Astrocyte (in vitro differentiated cells and primary cell): ENCODE measurements around the gene LRP1B. TPM values are rescaled to one million over a fixed set of nuclear protein-coding genes. Genes with fewer than 3 reads are reported as not detected.

Experiments
- DNase-seq: peaks from one replicate; pipeline ENCODE4 v3.0.0-alpha.2; 2010; ENCODE audit warnings: low read depth
- FAIRE-seq: peaks from 2 replicates; lab custom pipeline; 2011; peaks lifted over from hg19 to GRCh38; lab: Jason Lieb, UNC
- H2AFZ ChIP-seq: 2 replicates; pipeline ENCODE4 v1.6.0; 2012; ENCODE audit warnings: low read depth, low read length, inconsistent platforms
- H3K27ac ChIP-seq: 2 replicates; pipeline ENCODE4 v1.5.1; 2011; ENCODE audit warnings: low read depth, low read length, inconsistent platforms
- H3K27me3 ChIP-seq: 2 replicates; pipeline ENCODE4 v1.6.0; 2011; ENCODE audit warnings: low read length, inconsistent platforms; ENCODE audit not compliant: insufficient read depth
- H3K36me3 ChIP-seq: 2 replicates; pipeline ENCODE4 v1.5.1; 2011; ENCODE audit warnings: low read length, inconsistent platforms; ENCODE audit not compliant: insufficient read depth
- H3K4me1 ChIP-seq: 2 replicates; pipeline ENCODE4 v1.5.1; 2011; ENCODE audit warnings: low read length, inconsistent platforms; ENCODE audit not compliant: insufficient read depth
- H3K4me2 ChIP-seq: 2 replicates; pipeline ENCODE4 v1.6.0; 2012; ENCODE audit warnings: low read length, inconsistent platforms
- H3K4me3 ChIP-seq: 2 replicates; pipeline ENCODE4 v1.5.1; 2011; ENCODE audit warnings: low read depth, mild to moderate bottlenecking, low read length, inconsistent platforms; ENCODE audit not compliant: insufficient read depth
- H3K79me2 ChIP-seq: 2 replicates; pipeline ENCODE4 v1.6.0; 2012; ENCODE audit warnings: mild to moderate bottlenecking, low read length, inconsistent platforms; ENCODE audit not compliant: insufficient read depth
- H3K9ac ChIP-seq: 2 replicates; pipeline ENCODE4 v1.6.0; 2012; ENCODE audit warnings: mild to moderate bottlenecking, low read length, inconsistent platforms
- H3K9me3 ChIP-seq: 2 replicates; pipeline ENCODE4 v1.5.1; 2012; ENCODE audit warnings: low read depth, mild to moderate bottlenecking, low read length, inconsistent platforms; ENCODE audit not compliant: insufficient read depth
- H4K20me1 ChIP-seq: 2 replicates; pipeline ENCODE4 v1.6.0; 2012; ENCODE audit warnings: low read length, inconsistent platforms; ENCODE audit not compliant: insufficient read depth
- H3K27ac Mint-ChIP-seq: one replicate; pipeline ENCODE4 v1.8.0; 2021; ENCODE audit warnings: mild to moderate bottlenecking, mixed read lengths; ENCODE audit not compliant: unreplicated experiment
- H3K27me3 Mint-ChIP-seq: one replicate; pipeline ENCODE4 v1.8.0; 2021; ENCODE audit warnings: low read depth, mixed read lengths; ENCODE audit not compliant: unreplicated experiment
- H3K36me3 Mint-ChIP-seq: one replicate; pipeline ENCODE4 v1.8.0; 2021; ENCODE audit warnings: low read depth, mixed read lengths; ENCODE audit not compliant: unreplicated experiment
- H3K4me1 Mint-ChIP-seq: one replicate; pipeline ENCODE4 v1.8.0; 2021; ENCODE audit warnings: low read depth, mixed read lengths; ENCODE audit not compliant: unreplicated experiment
- H3K4me3 Mint-ChIP-seq: one replicate; pipeline ENCODE4 v1.8.0; 2021; ENCODE audit warnings: mild to moderate bottlenecking, moderate library complexity, mixed read lengths; ENCODE audit not compliant: unreplicated experiment
- H3K9me3 Mint-ChIP-seq: one replicate; pipeline ENCODE4 v1.8.0; 2021; ENCODE audit warnings: mild to moderate bottlenecking, mixed read lengths; ENCODE audit not compliant: unreplicated experiment
- CTCF ChIP-seq: IDR thresholded peaks from 2 replicates; pipeline ENCODE4 v1.5.1; 2011; ENCODE audit warnings: low read depth, mild to moderate bottlenecking, inconsistent platforms, low read length, moderate library complexity; ENCODE audit not compliant: insufficient read depth
- EZH2 ChIP-seq: IDR thresholded peaks from 2 replicates; pipeline ENCODE4 v1.6.1; 2012; ENCODE audit warnings: mild to moderate bottlenecking, low read length, inconsistent platforms; ENCODE audit not compliant: insufficient read depth
- total RNA-seq: library from RNA; stranded (reverse); gene quantifications from 2 replicates; pipeline ENCODE4 v1.2.1, GENCODE V29; 2021

Gene LRP1B
- total RNA-seq, 1 donor from 2014 or later: 1.5 TPM

- no peak for FAIRE-seq
These were observed 454.7 kb downstream of the LRP1B start for GRCh38 chr2:141676139-141676538.

GRCh38 chr2:141666191-141666590 lies 464.6 kb downstream of the LRP1B start:
- Mint-ChIP-seq H3K36me3 (no peaks in the 10 kb centered on the region), H3K4me3 (no peak overlapping the region), H3K9me3 (no peaks in the 10 kb centered on the region), H3K27me3 (no peaks in the 10 kb centered on the region), H3K4me1 (no peaks in the 10 kb centered on the region), H3K27ac (no peak overlapping the region)
- H3K4me2 ChIP-seq: no peak overlapping the region
- H3K9ac ChIP-seq: no peak overlapping the region
- H3K4me3 ChIP-seq: no peak overlapping the region
- H3K27me3 ChIP-seq: no peaks in the 10 kb centered on the region
- no peak overlapping the region for H2AFZ ChIP-seq
- no peaks in the 10 kb centered on the region for H3K79me2 ChIP-seq
- H3K36me3 ChIP-seq: no peaks in the 10 kb centered on the region
- TF ChIP-seq CTCF (no peak), EZH2 (no peak)
- H3K9me3 ChIP-seq: no peaks in the 10 kb centered on the region
- no peak for FAIRE-seq
- H3K4me1 ChIP-seq: no peaks in the 10 kb centered on the region
- DNase-seq: no peak
- no peak overlapping the region for H3K27ac ChIP-seq
- no peaks in the 10 kb centered on the region for H4K20me1 ChIP-seq

More at GRCh38 chr2:141676139-141676538, 454.7 kb downstream of the LRP1B start:
- Mint-ChIP-seq H3K27ac (no peak overlapping the region), H3K4me3 (no peak overlapping the region), H3K4me1 (no peaks in the 10 kb centered on the region), H3K9me3 (no peaks in the 10 kb centered on the region), H3K27me3 (no peaks in the 10 kb centered on the region), H3K36me3 (no peaks in the 10 kb centered on the region)
- H2AFZ ChIP-seq: no peak overlapping the region
- H3K9ac ChIP-seq: no peak overlapping the region
- no peaks in the 10 kb centered on the region for H3K27me3 ChIP-seq
- no peaks in the 10 kb centered on the region for H3K36me3 ChIP-seq
- no peak for DNase-seq
- H3K9me3 ChIP-seq: no peaks in the 10 kb centered on the region
- H3K4me2 ChIP-seq: no peak overlapping the region
- no peak overlapping the region for H3K4me3 ChIP-seq
- H3K27ac ChIP-seq: no peak overlapping the region
- H3K4me1 ChIP-seq: no peaks in the 10 kb centered on the region
- no peaks in the 10 kb centered on the region for H3K79me2 ChIP-seq
- H4K20me1 ChIP-seq: no peaks in the 10 kb centered on the region
- no peak for TF ChIP-seq EZH2
- no peak for TF ChIP-seq CTCF

- Histone ChIP-seq H3K27me3 (no peaks in the 10 kb centered on the region), H3K4me1 (no peaks in the 10 kb centered on the region), H3K36me3 (no peaks in the 10 kb centered on the region), H3K79me2 (no peaks in the 10 kb centered on the region), H3K27ac (no peak overlapping the region), H2AFZ (no peak overlapping the region), H3K4me3 (no peak overlapping the region), H3K9ac (no peak overlapping the region), H3K9me3 (no peaks in the 10 kb centered on the region), H3K4me2 (no peak overlapping the region), H4K20me1 (no peaks in the 10 kb centered on the region)
- no peak overlapping the region for H3K4me3 Mint-ChIP-seq
- no peak overlapping the region for H3K27ac Mint-ChIP-seq
- H3K36me3 Mint-ChIP-seq: no peaks in the 10 kb centered on the region
- H3K27me3 Mint-ChIP-seq: no peaks in the 10 kb centered on the region
- no peaks in the 10 kb centered on the region for H3K4me1 Mint-ChIP-seq
- TF ChIP-seq CTCF (no peak), EZH2 (no peak)
- peaks cover 2% of the 10 kb centered on the region for H3K9me3 Mint-ChIP-seq
- FAIRE-seq: no peak
- no peak for DNase-seq
These were observed 470.6 kb downstream of the LRP1B start for GRCh38 chr2:141660232-141660631.
